Adipocyte (in vitro differentiated cells): ENCODE data around the gene MACROD2.

Source experiments
- DNase-seq: peaks from one replicate; pipeline ENCODE4 v3.0.0-alpha.2; 2015; ENCODE audit warnings: low read depth
- H3K27me3 ChIP-seq: replicated peaks from 2 replicates; pipeline ENCODE4 v1.7.0; 2013; ENCODE audit warnings: mild to moderate bottlenecking, low read length, moderate library complexity; ENCODE audit not compliant: control insufficient read depth, insufficient read depth
- H3K36me3 ChIP-seq: 2 replicates; pipeline ENCODE4 v1.7.0; 2013; ENCODE audit warnings: low read length, mild to moderate bottlenecking, moderate library complexity; ENCODE audit not compliant: control insufficient read depth, insufficient read depth, severe bottlenecking
- H3K4me1 ChIP-seq: 2 replicates; pipeline ENCODE4 v1.7.0; 2013; ENCODE audit warnings: mild to moderate bottlenecking, low read length, moderate library complexity; ENCODE audit not compliant: control insufficient read depth, insufficient read depth
- H3K4me3 ChIP-seq: 2 replicates; pipeline ENCODE4 v1.7.0; 2013; ENCODE audit warnings: mild to moderate bottlenecking, low read length, moderate library complexity
- H3K9ac ChIP-seq: 2 replicates; pipeline ENCODE4 v1.7.0; 2013; ENCODE audit warnings: mild to moderate bottlenecking, low read length, moderate library complexity
- H3K9me3 ChIP-seq: 2 replicates; pipeline ENCODE4 v1.7.0; 2013; ENCODE audit warnings: mild to moderate bottlenecking, low read length, moderate library complexity; ENCODE audit not compliant: control insufficient read depth

Gene MACROD2

DNA sequence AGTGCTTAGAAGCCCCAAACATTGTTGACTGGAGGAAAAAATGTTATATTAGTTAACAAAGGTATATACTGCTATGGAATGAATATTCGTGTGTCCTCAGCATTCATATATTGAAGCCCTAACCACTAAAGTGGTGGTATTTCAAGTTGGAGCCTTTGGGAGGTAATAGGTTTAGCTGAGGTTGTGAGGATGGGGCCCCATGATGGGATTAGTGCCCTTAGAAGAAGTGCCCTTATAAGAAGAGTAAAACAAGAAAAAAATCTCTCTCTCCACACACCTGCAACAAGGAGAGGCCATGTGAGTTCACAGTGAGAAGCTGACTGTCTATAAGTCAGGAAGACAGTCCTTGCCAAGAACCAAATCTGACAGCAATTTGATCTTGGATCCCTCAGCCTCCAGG is 1103.8 kb downstream of the MACROD2 start:
- Histone ChIP-seq H3K4me3 (no peak overlapping the region), H3K4me1 (no peaks in the 10 kb centered on the region), H3K27me3 (no peaks in the 10 kb centered on the region), H3K9me3 (no peaks in the 10 kb centered on the region), H3K9ac (no peak overlapping the region), H3K36me3 (no peaks in the 10 kb centered on the region)
- DNase-seq, result no peak

DNA sequence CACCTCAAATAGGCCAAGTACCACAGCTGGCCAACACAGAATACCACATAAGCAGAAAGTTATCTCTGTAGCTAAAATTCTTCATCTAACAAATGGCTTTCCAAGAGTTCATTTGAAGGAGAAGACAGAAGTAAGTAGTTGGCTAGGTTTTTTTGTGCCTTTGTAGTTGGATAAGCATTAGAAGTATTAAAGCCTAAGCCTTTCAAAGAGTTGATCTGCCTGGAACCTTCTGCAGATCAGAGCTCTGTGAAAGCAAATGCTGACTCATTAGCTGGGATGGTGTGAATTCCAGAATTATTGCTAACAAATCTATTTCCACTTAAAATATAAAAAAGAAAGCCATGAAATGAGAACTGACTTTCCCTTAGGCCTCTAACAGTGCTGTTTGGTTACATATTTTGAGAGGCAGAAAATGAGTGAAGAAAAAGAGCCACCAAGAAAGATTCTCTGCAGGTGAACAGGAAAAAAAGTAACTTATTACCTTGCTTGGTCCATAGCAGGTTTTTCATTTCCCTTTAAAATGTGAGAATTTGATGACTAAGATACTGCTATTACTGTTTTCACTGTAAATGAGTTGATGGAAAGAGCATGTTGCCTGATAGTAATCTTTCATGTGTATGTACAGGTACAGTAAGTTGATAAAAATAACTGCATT is 1105.3 kb downstream of the MACROD2 start:
- Histone ChIP-seq H3K9ac (no peak overlapping the region), H3K4me3 (no peak overlapping the region), H3K27me3 (no peaks in the 10 kb centered on the region), H3K36me3 (no peaks in the 10 kb centered on the region), H3K4me1 (no peaks in the 10 kb centered on the region), H3K9me3 (no peaks in the 10 kb centered on the region)
- no peak for DNase-seq

GRCh38 chr20:15107931-15108330 is 1112.6 kb downstream of the MACROD2 start:
- Histone ChIP-seq H3K9me3 (no peaks in the 10 kb centered on the region), H3K27me3 (no peaks in the 10 kb centered on the region), H3K4me1 (no peaks in the 10 kb centered on the region), H3K9ac (no peak overlapping the region), H3K4me3 (no peak overlapping the region), H3K36me3 (no peaks in the 10 kb centered on the region)
- DNase-seq, result no peak

DNA sequence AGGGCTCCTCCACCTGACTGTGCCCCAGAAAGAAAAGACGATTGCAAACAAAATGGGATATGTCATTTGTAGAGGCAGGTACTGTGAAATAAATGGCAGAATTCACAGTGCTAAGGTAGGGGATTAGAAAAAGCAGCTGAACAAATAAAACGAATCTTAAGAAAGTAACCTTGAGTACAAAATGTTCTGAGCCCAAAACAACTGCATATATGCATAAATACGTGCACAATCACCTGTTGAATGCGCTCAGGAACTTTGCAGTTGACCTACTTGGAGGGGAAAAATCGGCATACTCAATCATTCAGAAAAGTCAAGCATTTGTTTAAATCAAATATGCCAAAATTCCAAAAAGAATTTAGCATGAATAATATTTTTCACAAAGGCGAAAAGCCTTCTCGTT is 1114.2 kb downstream of the MACROD2 start:
- Histone ChIP-seq H3K27me3 (no peaks in the 10 kb centered on the region), H3K9me3 (no peaks in the 10 kb centered on the region), H3K9ac (no peak overlapping the region), H3K4me1 (peaks cover 6% of the 10 kb centered on the region), H3K4me3 (no peak overlapping the region), H3K36me3 (no peaks in the 10 kb centered on the region)
- no peak for DNase-seq

GRCh38 chr20:15111654-15112053 is 1116.3 kb downstream of the MACROD2 start:
- no peaks in the 10 kb centered on the region for H3K27me3 ChIP-seq
- no peaks in the 10 kb centered on the region for H3K36me3 ChIP-seq
- H3K4me1 ChIP-seq, result peaks cover 6% of the 10 kb centered on the region
- DNase-seq, result no peak
- no peak overlapping the region for H3K9ac ChIP-seq
- H3K9me3 ChIP-seq, result no peaks in the 10 kb centered on the region
- no peak overlapping the region for H3K4me3 ChIP-seq

- no peak for DNase-seq
- no peaks in the 10 kb centered on the region for H3K9me3 ChIP-seq
- H3K4me3 ChIP-seq, result no peak overlapping the region
- no peaks in the 10 kb centered on the region for H3K36me3 ChIP-seq
- H3K9ac ChIP-seq, result no peak overlapping the region
- peaks cover 6% of the 10 kb centered on the region for H3K4me1 ChIP-seq
- no peaks in the 10 kb centered on the region for H3K27me3 ChIP-seq
Observed at GRCh38 chr20:15113144-15113773, 1117.9 kb downstream of the MACROD2 start.

GRCh38 chr20:15119852-15120487 is 1124.7 kb downstream of the MACROD2 start:
- H3K9me3 ChIP-seq, result no peaks in the 10 kb centered on the region
- H3K9ac ChIP-seq, result no peak overlapping the region
- DNase-seq, result no peak
- H3K4me3 ChIP-seq, result no peak overlapping the region
- peaks cover 3% of the 10 kb centered on the region for H3K4me1 ChIP-seq
- H3K27me3 ChIP-seq, result no peaks in the 10 kb centered on the region
- H3K36me3 ChIP-seq, result no peaks in the 10 kb centered on the region

GRCh38 chr20:15122613-15123012 is 1127.3 kb downstream of the MACROD2 start:
- no peak overlapping the region for H3K4me3 ChIP-seq

GRCh38 chr20:15131176-15131575 is 1135.9 kb downstream of the MACROD2 start:
- Histone ChIP-seq H3K9ac (no peak overlapping the region), H3K4me1 (no peaks in the 10 kb centered on the region), H3K4me3 (no peak overlapping the region), H3K36me3 (no peaks in the 10 kb centered on the region), H3K27me3 (no peaks in the 10 kb centered on the region), H3K9me3 (no peaks in the 10 kb centered on the region)
- no peak for DNase-seq

More at GRCh38 chr20:15122613-15123012, 1127.3 kb downstream of the MACROD2 start:
- H3K9me3 ChIP-seq, result no peaks in the 10 kb centered on the region
- no peak overlapping the region for H3K9ac ChIP-seq
- no peaks in the 10 kb centered on the region for H3K36me3 ChIP-seq
- no peaks in the 10 kb centered on the region for H3K27me3 ChIP-seq
- peaks cover 3% of the 10 kb centered on the region for H3K4me1 ChIP-seq
- DNase-seq, result no peak

- no peaks in the 10 kb centered on the region for H3K27me3 ChIP-seq
- no peaks in the 10 kb centered on the region for H3K36me3 ChIP-seq
- H3K4me3 ChIP-seq, result no peak overlapping the region
- H3K9ac ChIP-seq, result no peak overlapping the region
- DNase-seq, result no peak
- no peaks in the 10 kb centered on the region for H3K9me3 ChIP-seq
- no peaks in the 10 kb centered on the region for H3K4me1 ChIP-seq
Observed at GRCh38 chr20:15138548-15139126, 1143.3 kb downstream of the MACROD2 start.

GRCh38 chr20:15139522-15139921 is 1144.2 kb downstream of the MACROD2 start:
- no peak overlapping the region for H3K9ac ChIP-seq
- no peaks in the 10 kb centered on the region for H3K36me3 ChIP-seq
- no peak overlapping the region for H3K4me3 ChIP-seq
- no peaks in the 10 kb centered on the region for H3K27me3 ChIP-seq
- H3K4me1 ChIP-seq, result no peaks in the 10 kb centered on the region
- H3K9me3 ChIP-seq, result no peaks in the 10 kb centered on the region
- no peak for DNase-seq
